GM18873 (cell line): Measurements from ENCODE around the gene FKBP8.

Experiments
- ATAC-seq: cut with Tn5 transposase; IDR thresholded peaks from one replicate; pipeline ENCODE4 v1.9.1; 2021; ENCODE audit warnings: mild to moderate bottlenecking, moderate library complexity, moderate number of reproducible peaks; ENCODE audit not compliant: unreplicated experiment, low FRiP score

Gene FKBP8

GRCh38 chr19:18488838-18489626, 54.3 kb downstream of the FKBP8 start:
- no peak for ATAC-seq

DNA sequence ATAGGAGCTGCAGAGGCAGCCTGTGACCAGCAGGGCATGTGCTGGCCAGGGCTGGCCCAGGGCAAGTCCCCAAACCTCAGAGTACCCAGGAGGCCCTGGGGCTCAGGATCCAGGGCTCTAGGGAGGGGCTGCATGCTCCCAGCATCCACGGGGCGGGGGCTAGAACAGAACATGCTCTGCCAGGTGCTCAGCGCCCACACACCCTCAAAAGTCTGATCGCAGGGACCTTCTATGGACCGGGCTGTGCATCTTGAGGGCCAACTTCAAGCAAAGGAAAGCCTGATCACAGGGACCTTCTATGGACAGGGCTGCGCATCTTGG, 55.0 kb downstream of the FKBP8 start:
- no peak for ATAC-seq

- no peak for ATAC-seq
These were observed 55.6 kb downstream of the FKBP8 start for GRCh38 chr19:18487576-18488402.

GRCh38 chr19:18486746-18487145, 56.6 kb downstream of the FKBP8 start:
- ATAC-seq: no peak

- ATAC-seq: no peak
These were observed 58.4 kb downstream of the FKBP8 start for GRCh38 chr19:18484992-18485391.

- no peak for ATAC-seq
These were observed 60.1 kb downstream of the FKBP8 start for GRCh38 chr19:18483119-18483890.
